SJSA1 (cell line): ENCODE measurements around the gene S100A1. TPM values are rescaled to one million over a fixed set of nuclear protein-coding genes. Genes with fewer than 3 reads are reported as not detected.

ENCODE experiments used
- DNase-seq, 2 experiments: peaks; one replicate each; pipeline ENCODE4 v3.0.0-alpha.2; 2015 to 2020; ENCODE audit warnings: low spot score in 2 of 2, low read depth in 1 of 2
- H3K27ac ChIP-seq: fragments of 250-450 bp; sonication (Bioruptor Pico); 2 replicates; pipeline ENCODE4 v1.5.1; 2020; ENCODE audit warnings: mild to moderate bottlenecking, moderate library complexity
- H3K27me3 ChIP-seq: fragments of 250-450 bp; sonication (Bioruptor Pico); replicated peaks from 2 replicates; pipeline ENCODE4 v1.5.1; 2020; ENCODE audit warnings: mild to moderate bottlenecking, moderate library complexity
- H3K36me3 ChIP-seq: fragments of 250-450 bp; sonication (Bioruptor Pico); 2 replicates; pipeline ENCODE4 v1.5.1; 2020; ENCODE audit warnings: mild to moderate bottlenecking
- H3K4me1 ChIP-seq: fragments of 250-450 bp; sonication (Bioruptor Pico); replicated peaks from 2 replicates; pipeline ENCODE4 v1.6.1; 2021; ENCODE audit warnings: mild to moderate bottlenecking
- H3K4me3 ChIP-seq: fragments of 250-450 bp; sonication (Bioruptor Pico); 2 replicates; pipeline ENCODE4 v1.5.1; 2020; ENCODE audit warnings: mild to moderate bottlenecking
- H3K9me3 ChIP-seq: fragments of 250-450 bp; sonication (Bioruptor Pico); replicated peaks from 2 replicates; pipeline ENCODE4 v1.5.1; 2020; ENCODE audit warnings: mild to moderate bottlenecking
- total RNA-seq: library from RNA; depleted of rRNA; stranded (reverse); fragments of >200 nt; shearing (Covaris generic); gene quantifications from 2 replicates; pipeline ENCODE4 v1.2.3, GENCODE V29; 2014; rRNA removed

The S100A1 gene
- total RNA-seq, 1 experiment from 2014 or later: 0.32 TPM

DNA sequence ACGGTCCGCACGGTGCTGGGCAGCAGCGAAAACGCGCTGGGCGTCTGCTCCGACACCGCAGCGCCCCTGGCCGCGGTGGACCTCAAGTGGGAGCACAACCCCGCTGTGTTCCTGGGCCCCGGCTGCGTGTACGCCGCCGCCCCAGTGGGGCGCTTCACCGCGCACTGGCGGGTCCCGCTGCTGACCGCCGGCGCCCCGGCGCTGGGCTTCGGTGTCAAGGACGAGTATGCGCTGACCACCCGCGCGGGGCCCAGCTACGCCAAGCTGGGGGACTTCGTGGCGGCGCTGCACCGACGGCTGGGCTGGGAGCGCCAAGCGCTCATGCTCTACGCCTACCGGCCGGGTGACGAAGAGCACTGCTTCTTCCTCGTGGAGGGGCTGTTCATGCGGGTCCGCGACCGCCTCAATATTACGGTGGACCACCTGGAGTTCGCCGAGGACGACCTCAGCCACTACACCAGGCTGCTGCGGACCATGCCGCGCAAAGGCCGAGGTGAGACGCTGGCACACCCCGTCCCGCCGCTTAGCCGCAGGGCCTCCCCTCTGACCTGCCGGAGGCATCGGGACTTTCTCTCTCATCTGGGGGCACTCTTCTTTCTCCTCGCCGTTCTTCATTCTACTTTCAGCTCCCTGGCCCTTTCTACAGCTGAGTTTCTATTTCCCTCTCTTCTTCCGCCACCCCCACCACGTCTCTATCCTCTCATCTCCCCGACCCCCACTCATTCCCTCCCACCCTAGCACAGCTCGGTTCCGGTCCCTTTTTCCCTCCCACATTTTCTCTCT lies 51.3 kb downstream of the S100A1 start:
- H3K4me3 ChIP-seq: peak overlapping the region; percentile 25
- H3K36me3 ChIP-seq: no peaks in the 10 kb centered on the region
- H3K27me3 ChIP-seq: peaks cover 40% of the 10 kb centered on the region
- peak in 1 of 2 experiments; percentile 18 for DNase-seq
- H3K9me3 ChIP-seq: peaks cover 4% of the 10 kb centered on the region; the same call in 1 of the 2 replicates
- H3K27ac ChIP-seq: no peak overlapping the region
- peaks cover 18% of the 10 kb centered on the region for H3K4me1 ChIP-seq

DNA sequence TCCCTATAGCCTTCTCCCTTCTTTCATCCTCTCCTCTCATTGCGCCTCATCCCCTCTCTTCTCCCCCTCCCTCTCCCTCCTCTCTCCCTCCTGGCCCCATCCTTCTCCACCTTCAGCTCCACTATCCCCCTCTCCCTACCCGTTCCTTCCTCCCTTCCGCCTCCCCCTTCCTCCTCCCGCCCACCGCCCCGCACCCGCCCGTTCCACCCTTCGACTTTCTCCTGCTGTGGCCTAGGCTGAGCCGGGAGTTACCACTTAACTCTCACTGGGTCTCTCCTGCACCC lies 51.8 kb downstream of the S100A1 start:
- H3K4me3 ChIP-seq: no peak overlapping the region
- no peaks in the 10 kb centered on the region for H3K36me3 ChIP-seq
- H3K27me3 ChIP-seq: peaks cover 40% of the 10 kb centered on the region
- no peak overlapping the region for H3K27ac ChIP-seq
- peaks cover 4% of the 10 kb centered on the region; the same call in 1 of the 2 replicates for H3K9me3 ChIP-seq
- peaks cover 18% of the 10 kb centered on the region for H3K4me1 ChIP-seq
- no peak for DNase-seq

Other genes starting within 250 kb of the S100A1 start
- not detected in 2 replicates for gene S100A8, start 237.4 kb upstream of the S100A1 start, total RNA-seq
- gene S100A7A, start 211.9 kb upstream of the S100A1 start, total RNA-seq: not detected in 2 replicates
- not detected in 2 replicates for gene S100A7, start 167.8 kb upstream of the S100A1 start, total RNA-seq
- gene S100A6, start 92.4 kb upstream of the S100A1 start, total RNA-seq: 609 and 771 TPM in 2 replicates
- gene S100A5, start 87.5 kb upstream of the S100A1 start, total RNA-seq: not detected in 2 replicates
- gene S100A4, start 82.6 kb upstream of the S100A1 start, total RNA-seq: 5.0 and 9.5 TPM in 2 replicates
- 0.31 and 2.9 TPM in 2 replicates for gene S100A3, start 79.2 kb upstream of the S100A1 start, total RNA-seq
- gene S100A2, start 62.6 kb upstream of the S100A1 start, total RNA-seq: 5.3 and 15.8 TPM in 2 replicates
- gene S100A16, start 15.3 kb upstream of the S100A1 start, total RNA-seq: 38.8 and 39.8 TPM in 2 replicates
- not detected in 2 replicates for gene S100A14, start 12.1 kb upstream of the S100A1 start, total RNA-seq
- gene S100A13, start 929 bp upstream of the S100A1 start, total RNA-seq: 74.0 and 135 TPM in 2 replicates
- 31.0 and 50.8 TPM in 2 replicates for gene CHTOP, start 5.6 kb downstream of the S100A1 start, total RNA-seq
- gene SNAPIN, start 30.3 kb downstream of the S100A1 start, total RNA-seq: 48.0 and 59.3 TPM in 2 replicates
- gene ILF2, start 42.6 kb downstream of the S100A1 start, total RNA-seq: 347 and 370 TPM in 2 replicates
- 0.05 TPM in 1 of 2 replicates, not detected in the other for gene NPR1, start 50.3 kb downstream of the S100A1 start, total RNA-seq
- gene INTS3, start 99.6 kb downstream of the S100A1 start, total RNA-seq: 17.2 and 23.4 TPM in 2 replicates
- 5.7 and 11.9 TPM in 2 replicates for gene SLC27A3, start 147.0 kb downstream of the S100A1 start, total RNA-seq